PC-3 (cell line): Measurements from ENCODE around the gene LYPLA2. TPM values are rescaled to one million over a fixed set of nuclear protein-coding genes. Genes with fewer than 3 reads are reported as not detected.

Experiments used
- ATAC-seq: fragments of 200-7000 bp; cut with Tn5 transposase; 2 replicates; pipeline ENCODE4 v1.9.1; 2020; ENCODE audit warnings: mild to moderate bottlenecking, moderate library complexity
- BruUV-seq: library from RNA; stranded (reverse); fragments of 400-500 nt; replicated peaks from 2 replicates; lab custom pipeline; 2021; lab: Mats Ljungman, UMichigan
- CTCF ChIA-PET: fragments of 300-600 bp; sonication (Branson Sonifier 250); formaldehyde crosslinking; loops from one replicate; lab custom pipeline; 2022; ENCODE audit warnings: antibody characterized with exemption; lab: Charles Lee
- POLR2A ChIA-PET: fragments of 300-600 bp; sonication (Branson Sonifier 250); formaldehyde crosslinking; loops from one replicate; lab custom pipeline; 2022; ENCODE audit warnings: antibody characterized with exemption; ENCODE audit not compliant: unreplicated experiment; lab: Charles Lee
- DNase-seq: peaks from one replicate; pipeline ENCODE4 v3.0.0-alpha.2; 2015
- H2AFZ ChIP-seq: fragments of 300-600 bp; sonication (generic); 2 replicates; pipeline ENCODE4 v1.6.0; 2016; ENCODE audit warnings: antibody characterized with exemption, low read length
- H3F3A ChIP-seq: fragments of 300-600 bp; sonication (generic); one replicate; pipeline ENCODE4 v1.6.0; 2017; ENCODE audit warnings: antibody characterized with exemption, low read length, control low read depth, mild to moderate bottlenecking; ENCODE audit not compliant: unreplicated experiment
- H3K27ac ChIP-seq: fragments of 300-600 bp; sonication (generic); 2 replicates; pipeline ENCODE4 v1.5.1; 2016; ENCODE audit warnings: mild to moderate bottlenecking, low read length
- H3K27me3 ChIP-seq: fragments of 300-600 bp; sonication (generic); 2 replicates; pipeline ENCODE4 v1.6.1; 2016; ENCODE audit warnings: low read length, mixed read lengths
- H3K36me3 ChIP-seq: fragments of 300-600 bp; sonication (generic); 2 replicates; pipeline ENCODE4 v1.6.1; 2016; ENCODE audit warnings: low read depth, mixed run types, low read length, mixed read lengths
- H3K4me1 ChIP-seq: fragments of 300-600 bp; sonication (generic); 2 replicates; pipeline ENCODE4 v1.5.1; 2016; ENCODE audit warnings: low read length; ENCODE audit not compliant: insufficient read depth
- H3K4me2 ChIP-seq: fragments of 300-600 bp; sonication (generic); 2 replicates; pipeline ENCODE4 v1.6.0; 2016; ENCODE audit warnings: low read length
- H3K4me3 ChIP-seq: fragments of 300-600 bp; sonication (generic); 2 replicates; pipeline ENCODE4 v1.5.1; 2016; ENCODE audit warnings: mild to moderate bottlenecking, low read length, mixed read lengths
- H3K79me2 ChIP-seq: fragments of 300-600 bp; sonication (generic); 2 replicates; pipeline ENCODE4 v1.6.1; 2017; ENCODE audit warnings: low read length, mixed read lengths
- H3K9ac ChIP-seq: fragments of 300-600 bp; sonication (generic); 2 replicates; pipeline ENCODE4 v1.6.0; 2016; ENCODE audit warnings: mild to moderate bottlenecking, low read length
- H3K9me2 ChIP-seq: fragments of 300-600 bp; sonication (generic); replicated peaks from 2 replicates; pipeline ENCODE4 v1.6.1; 2016; ENCODE audit warnings: mixed run types, low read length, mixed read lengths
- H3K9me3 ChIP-seq: fragments of 300-600 bp; sonication (generic); 2 replicates; pipeline ENCODE4 v1.6.1; 2016; ENCODE audit warnings: low read length, mixed read lengths
- H4K20me1 ChIP-seq: fragments of 300-600 bp; sonication (generic); 2 replicates; pipeline ENCODE4 v1.6.1; 2016; ENCODE audit warnings: low read length, mixed read lengths
- CTCF ChIP-seq: fragments of 300-600 bp; sonication (generic); conservative IDR thresholded peaks from 2 replicates; pipeline ENCODE4 v1.5.1; 2017; ENCODE audit warnings: antibody characterized with exemption, low read depth, mild to moderate bottlenecking, low read length
- EZH2 ChIP-seq: fragments of 300-600 bp; sonication (generic); IDR thresholded peaks from one replicate; pipeline ENCODE4 v1.6.1; 2017; ENCODE audit warnings: antibody characterized with exemption, mild to moderate bottlenecking, low read length; ENCODE audit not compliant: unreplicated experiment
- EZH2phosphoT487 ChIP-seq: fragments of 300-600 bp; sonication (generic); IDR thresholded peaks from 2 replicates; pipeline ENCODE4 v1.6.1; 2018; ENCODE audit warnings: mild to moderate bottlenecking, antibody characterized with exemption, low read length, borderline replicate concordance
- intact Hi-C: fragments of 100-400 bp; cut with micrococcal nuclease; formaldehyde crosslinking; loops from 2 replicates; pipeline ENCODE4 v1.9.0; 2023
- total RNA-seq: library from RNA; depleted of rRNA; stranded (reverse); fragments of >200 nt; gene quantifications from 2 replicates; pipeline ENCODE4 v1.2.3, GENCODE V29; 2014

LYPLA2 gene
- total RNA-seq, 1 experiment from 2014 or later, result 142 TPM

DNA sequence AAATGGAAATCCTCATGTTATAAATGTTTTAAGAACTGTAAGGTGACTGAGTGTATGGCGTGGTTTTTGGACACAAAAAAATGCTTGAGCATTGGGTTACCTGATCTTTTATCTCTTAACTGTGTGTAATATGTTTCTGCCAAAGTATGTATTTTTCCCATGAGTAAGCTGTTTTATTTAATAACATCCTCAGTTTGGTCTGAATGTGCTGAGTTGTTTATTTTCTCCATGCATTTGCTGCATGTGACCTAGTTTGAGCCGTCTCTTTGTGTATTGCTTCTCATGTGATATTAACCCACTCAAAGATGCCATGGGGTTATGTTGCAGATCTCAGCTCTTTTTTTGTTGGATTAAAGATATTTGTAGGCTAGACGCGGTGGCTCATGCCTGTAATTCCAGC is 6.1 kb upstream of the LYPLA2 start:
- Histone ChIP-seq H3K9me2 (no peaks in the 10 kb centered on the region), H3K36me3 (peaks cover 47% of the 10 kb centered on the region), H3K9me3 (no peaks in the 10 kb centered on the region), H3K4me3 (no peak overlapping the region), H3K4me1 (peaks cover 19% of the 10 kb centered on the region), H3K27ac (no peak overlapping the region), H4K20me1 (peaks cover 10% of the 10 kb centered on the region), H3K27me3 (no peaks in the 10 kb centered on the region), H3F3A (peaks cover 15% of the 10 kb centered on the region), H2AFZ (no peak overlapping the region), H3K9ac (no peak overlapping the region), H3K4me2 (no peak overlapping the region), H3K79me2 (peaks cover 48% of the 10 kb centered on the region)
- no peak for TF ChIP-seq EZH2
- TF ChIP-seq CTCF, result no peak
- TF ChIP-seq EZH2phosphoT487, result no peak
- no peak for ATAC-seq
- ChIA-PET CTCF (no interaction called here), POLR2A (no interaction called here)
- intact Hi-C loops, result no loop called here
- no TSS peak for BruUV-seq
- DNase-seq, result no peak

- Histone ChIP-seq H3K9me3 (no peaks in the 10 kb centered on the region), H3K27ac (no peak overlapping the region), H3K9ac (no peak overlapping the region), H4K20me1 (no peaks in the 10 kb centered on the region), H3F3A (peaks cover 13% of the 10 kb centered on the region), H3K27me3 (no peaks in the 10 kb centered on the region), H2AFZ (no peak overlapping the region), H3K4me2 (no peak overlapping the region), H3K9me2 (no peaks in the 10 kb centered on the region), H3K4me3 (no peak overlapping the region), H3K79me2 (peaks cover 38% of the 10 kb centered on the region), H3K36me3 (peaks cover 31% of the 10 kb centered on the region), H3K4me1 (peaks cover 24% of the 10 kb centered on the region)
- DNase-seq, result no peak
- CTCF ChIA-PET, result no interaction called here
- ATAC-seq, result no peak
- intact Hi-C loops, result no loop called here
- TF ChIP-seq EZH2, result no peak
- POLR2A ChIA-PET, result interaction anchor here (0.6 kb wide), 1 partner anchor 167 kb away, joined by 14 read pairs; no protein-coding TSS in a partner anchor
- TSS peak; percentile 31 for BruUV-seq
Observed at GRCh38 chr1:23787701-23788100, 3.2 kb upstream of the LYPLA2 start.

- intact Hi-C loops, result no loop called here
- no TSS peak for BruUV-seq
- no peak overlapping the region for H3K9ac ChIP-seq
Observed at GRCh38 chr1:23788695-23789094, 2.2 kb upstream of the LYPLA2 start.

More at GRCh38 chr1:23788695-23789094, 2.2 kb upstream of the LYPLA2 start:
- H3K79me2 ChIP-seq, result peaks cover 43% of the 10 kb centered on the region
- H3K9me3 ChIP-seq, result no peaks in the 10 kb centered on the region
- H3K36me3 ChIP-seq, result peaks cover 34% of the 10 kb centered on the region
- no peak overlapping the region for H3K27ac ChIP-seq
- no peak overlapping the region for H3K4me2 ChIP-seq
- H3K9me2 ChIP-seq, result no peaks in the 10 kb centered on the region
- peaks cover 13% of the 10 kb centered on the region for H3F3A ChIP-seq
- DNase-seq (no peak), ATAC-seq (no peak)
- no peak overlapping the region for H3K4me3 ChIP-seq
- peaks cover 24% of the 10 kb centered on the region for H3K4me1 ChIP-seq
- H4K20me1 ChIP-seq, result no peaks in the 10 kb centered on the region
- CTCF ChIA-PET, result interaction anchor here (0.6 kb wide), 1 partner anchor 17 kb away, joined by 4 read pairs; no protein-coding TSS in a partner anchor
- TF ChIP-seq EZH2phosphoT487 (no peak), EZH2 (no peak), CTCF (no peak)
- POLR2A ChIA-PET, result interaction anchor here (0.6 kb wide), 1 partner anchor 37 kb away, joined by 21 read pairs; no protein-coding TSS in a partner anchor
- H2AFZ ChIP-seq, result no peak overlapping the region
- H3K27me3 ChIP-seq, result no peaks in the 10 kb centered on the region
